ENCODE data around the gene STARD8.

Gene STARD8

GRCh38 chrX:68693481-68694434, 46.3 kb downstream of the STARD8 start:
- DNase-seq = no peak

- DNase-seq = no peak
Measured at GRCh38 chrX:68694435-68695205, 47.2 kb downstream of the STARD8 start.

GRCh38 chrX:68695206-68695845, 47.9 kb downstream of the STARD8 start:
- no peak for DNase-seq

GRCh38 chrX:68696267-68696990, 49.0 kb downstream of the STARD8 start:
- DNase-seq = no peak

- DNase-seq = no peak
Measured at GRCh38 chrX:68697036-68697435, 49.6 kb downstream of the STARD8 start.

- DNase-seq = no peak
Measured at GRCh38 chrX:68697465-68698125, 50.1 kb downstream of the STARD8 start.

- DNase-seq = no peak
Measured at GRCh38 chrX:68698942-68699341, 51.5 kb downstream of the STARD8 start.

GRCh38 chrX:68699960-68700746, 52.7 kb downstream of the STARD8 start:
- no peak for DNase-seq

GRCh38 chrX:68703369-68703768, 55.9 kb downstream of the STARD8 start:
- DNase-seq = no peak

- no peak for DNase-seq
Measured at GRCh38 chrX:68703846-68704245, 56.4 kb downstream of the STARD8 start.

- no peak for DNase-seq
Measured at GRCh38 chrX:68705986-68706385, 58.5 kb downstream of the STARD8 start.

GRCh38 chrX:68708503-68709290, 61.2 kb downstream of the STARD8 start:
- DNase-seq = no peak

GRCh38 chrX:68710870-68711576, 63.6 kb downstream of the STARD8 start:
- DNase-seq = no peak

- DNase-seq = no peak
Measured at GRCh38 chrX:68711845-68712244, 64.4 kb downstream of the STARD8 start.

- no peak for DNase-seq
Measured at GRCh38 chrX:68714856-68715255, 67.4 kb downstream of the STARD8 start.

GRCh38 chrX:68717196-68717595, 69.7 kb downstream of the STARD8 start:
- no peak for DNase-seq

- DNase-seq = peak; percentile 8
Measured at GRCh38 chrX:68717663-68718442, 70.4 kb downstream of the STARD8 start.

- no peak for DNase-seq
Measured at GRCh38 chrX:68718443-68718820, 71.0 kb downstream of the STARD8 start.

Data from activated gamma-delta T cell (primary cell).